PC-3 (cell line): Measurements from ENCODE around the gene CTNNA3. TPM values are rescaled to one million over a fixed set of nuclear protein-coding genes. Genes with fewer than 3 reads are reported as not detected.

Experiments used
- ATAC-seq: fragments of 200-7000 bp; cut with Tn5 transposase; 2 replicates; pipeline ENCODE4 v1.9.1; 2020; ENCODE audit warnings: mild to moderate bottlenecking, moderate library complexity
- BruUV-seq: library from RNA; stranded (reverse); fragments of 400-500 nt; replicated peaks from 2 replicates; lab custom pipeline; 2021; lab: Mats Ljungman, UMichigan
- CTCF ChIA-PET: fragments of 300-600 bp; sonication (Branson Sonifier 250); formaldehyde crosslinking; loops from one replicate; lab custom pipeline; 2022; ENCODE audit warnings: antibody characterized with exemption; lab: Charles Lee
- POLR2A ChIA-PET: fragments of 300-600 bp; sonication (Branson Sonifier 250); formaldehyde crosslinking; loops from one replicate; lab custom pipeline; 2022; ENCODE audit warnings: antibody characterized with exemption; ENCODE audit not compliant: unreplicated experiment; lab: Charles Lee
- DNase-seq: peaks from one replicate; pipeline ENCODE4 v3.0.0-alpha.2; 2015
- H2AFZ ChIP-seq: fragments of 300-600 bp; sonication (generic); 2 replicates; pipeline ENCODE4 v1.6.0; 2016; ENCODE audit warnings: antibody characterized with exemption, low read length
- H3F3A ChIP-seq: fragments of 300-600 bp; sonication (generic); one replicate; pipeline ENCODE4 v1.6.0; 2017; ENCODE audit warnings: antibody characterized with exemption, low read length, control low read depth, mild to moderate bottlenecking; ENCODE audit not compliant: unreplicated experiment
- H3K27ac ChIP-seq: fragments of 300-600 bp; sonication (generic); 2 replicates; pipeline ENCODE4 v1.5.1; 2016; ENCODE audit warnings: mild to moderate bottlenecking, low read length
- H3K27me3 ChIP-seq: fragments of 300-600 bp; sonication (generic); 2 replicates; pipeline ENCODE4 v1.6.1; 2016; ENCODE audit warnings: low read length, mixed read lengths
- H3K36me3 ChIP-seq: fragments of 300-600 bp; sonication (generic); 2 replicates; pipeline ENCODE4 v1.6.1; 2016; ENCODE audit warnings: low read depth, mixed run types, low read length, mixed read lengths
- H3K4me1 ChIP-seq: fragments of 300-600 bp; sonication (generic); 2 replicates; pipeline ENCODE4 v1.5.1; 2016; ENCODE audit warnings: low read length; ENCODE audit not compliant: insufficient read depth
- H3K4me2 ChIP-seq: fragments of 300-600 bp; sonication (generic); 2 replicates; pipeline ENCODE4 v1.6.0; 2016; ENCODE audit warnings: low read length
- H3K4me3 ChIP-seq: fragments of 300-600 bp; sonication (generic); 2 replicates; pipeline ENCODE4 v1.5.1; 2016; ENCODE audit warnings: mild to moderate bottlenecking, low read length, mixed read lengths
- H3K79me2 ChIP-seq: fragments of 300-600 bp; sonication (generic); 2 replicates; pipeline ENCODE4 v1.6.1; 2017; ENCODE audit warnings: low read length, mixed read lengths
- H3K9ac ChIP-seq: fragments of 300-600 bp; sonication (generic); 2 replicates; pipeline ENCODE4 v1.6.0; 2016; ENCODE audit warnings: mild to moderate bottlenecking, low read length
- H3K9me2 ChIP-seq: fragments of 300-600 bp; sonication (generic); replicated peaks from 2 replicates; pipeline ENCODE4 v1.6.1; 2016; ENCODE audit warnings: mixed run types, low read length, mixed read lengths
- H3K9me3 ChIP-seq: fragments of 300-600 bp; sonication (generic); 2 replicates; pipeline ENCODE4 v1.6.1; 2016; ENCODE audit warnings: low read length, mixed read lengths
- H4K20me1 ChIP-seq: fragments of 300-600 bp; sonication (generic); 2 replicates; pipeline ENCODE4 v1.6.1; 2016; ENCODE audit warnings: low read length, mixed read lengths
- EZH2 ChIP-seq: fragments of 300-600 bp; sonication (generic); IDR thresholded peaks from one replicate; pipeline ENCODE4 v1.6.1; 2017; ENCODE audit warnings: antibody characterized with exemption, mild to moderate bottlenecking, low read length; ENCODE audit not compliant: unreplicated experiment
- EZH2phosphoT487 ChIP-seq: fragments of 300-600 bp; sonication (generic); IDR thresholded peaks from 2 replicates; pipeline ENCODE4 v1.6.1; 2018; ENCODE audit warnings: mild to moderate bottlenecking, antibody characterized with exemption, low read length, borderline replicate concordance
- intact Hi-C: fragments of 100-400 bp; cut with micrococcal nuclease; formaldehyde crosslinking; loops from 2 replicates; pipeline ENCODE4 v1.9.0; 2023
- total RNA-seq: library from RNA; depleted of rRNA; stranded (reverse); fragments of >200 nt; gene quantifications from 2 replicates; pipeline ENCODE4 v1.2.3, GENCODE V29; 2014
- TF ChIP-seq, protein P1 (sequence below): fragments of 300-600 bp; sonication (generic); conservative IDR thresholded peaks from 2 replicates; pipeline ENCODE4 v1.5.1; 2017; ENCODE audit warnings: antibody characterized with exemption, low read depth, mild to moderate bottlenecking, low read length

Gene CTNNA3
- total RNA-seq, 1 experiment from 2014 or later = 1.9 TPM

DNA sequence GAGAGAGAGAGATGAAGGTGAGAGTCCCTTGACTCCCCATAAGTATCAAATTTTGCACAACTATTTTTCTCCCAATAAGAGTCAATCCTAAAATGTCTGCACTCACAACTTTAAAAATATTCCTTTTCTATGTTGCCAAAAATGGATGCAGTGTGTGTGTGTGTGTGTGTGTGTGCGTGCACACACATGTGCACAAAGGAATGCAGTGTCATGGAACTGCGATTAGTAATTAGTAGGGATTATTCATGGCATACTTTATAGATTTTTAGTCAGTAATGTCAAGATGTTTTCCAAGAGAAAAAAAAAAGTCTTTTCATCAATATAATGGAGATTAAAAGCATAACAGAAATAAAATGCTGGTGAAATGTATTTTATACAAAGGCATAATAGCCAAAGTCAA lies 949.3 kb downstream of the CTNNA3 start:
- Histone ChIP-seq H3K27me3 (no peaks in the 10 kb centered on the region), H3K9ac (peak overlapping the region; percentile 7; the same call in 1 of the 2 replicates), H3K36me3 (no peaks in the 10 kb centered on the region), H2AFZ (peak overlapping the region; percentile 17), H3F3A (peaks cover 4% of the 10 kb centered on the region), H3K79me2 (no peaks in the 10 kb centered on the region), H3K9me3 (no peaks in the 10 kb centered on the region), H3K4me2 (peak overlapping the region; percentile 47), H3K4me1 (peaks cover 26% of the 10 kb centered on the region), H3K4me3 (no peak overlapping the region), H3K9me2 (no peaks in the 10 kb centered on the region), H3K27ac (peak overlapping the region; percentile 68), H4K20me1 (no peaks in the 10 kb centered on the region)
- intact Hi-C loops = loop anchor here (1.0 to 5.0 kb wide), 5 partner anchors 80 to 469 kb away; no protein-coding TSS in a partner anchor
- peak; percentile 46 for DNase-seq
- ATAC-seq = no peak
- BruUV-seq = no TSS peak
- TF ChIP-seq EZH2 = no peak
- TF ChIP-seq, protein P1, sequence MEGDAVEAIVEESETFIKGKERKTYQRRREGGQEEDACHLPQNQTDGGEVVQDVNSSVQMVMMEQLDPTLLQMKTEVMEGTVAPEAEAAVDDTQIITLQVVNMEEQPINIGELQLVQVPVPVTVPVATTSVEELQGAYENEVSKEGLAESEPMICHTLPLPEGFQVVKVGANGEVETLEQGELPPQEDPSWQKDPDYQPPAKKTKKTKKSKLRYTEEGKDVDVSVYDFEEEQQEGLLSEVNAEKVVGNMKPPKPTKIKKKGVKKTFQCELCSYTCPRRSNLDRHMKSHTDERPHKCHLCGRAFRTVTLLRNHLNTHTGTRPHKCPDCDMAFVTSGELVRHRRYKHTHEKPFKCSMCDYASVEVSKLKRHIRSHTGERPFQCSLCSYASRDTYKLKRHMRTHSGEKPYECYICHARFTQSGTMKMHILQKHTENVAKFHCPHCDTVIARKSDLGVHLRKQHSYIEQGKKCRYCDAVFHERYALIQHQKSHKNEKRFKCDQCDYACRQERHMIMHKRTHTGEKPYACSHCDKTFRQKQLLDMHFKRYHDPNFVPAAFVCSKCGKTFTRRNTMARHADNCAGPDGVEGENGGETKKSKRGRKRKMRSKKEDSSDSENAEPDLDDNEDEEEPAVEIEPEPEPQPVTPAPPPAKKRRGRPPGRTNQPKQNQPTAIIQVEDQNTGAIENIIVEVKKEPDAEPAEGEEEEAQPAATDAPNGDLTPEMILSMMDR = no peak
- POLR2A ChIA-PET = interaction anchor here (0.6 kb wide), 1 partner anchor 49 kb away, joined by 3 read pairs; no protein-coding TSS in a partner anchor
- CTCF ChIA-PET = interaction anchor here (0.5 to 1.9 kb wide), 6 partner anchors 68 to 343 kb away, joined by 3 to 17 read pairs (median 6); partner anchors contain the start of gene LRRTM3

GRCh38 chr10:66746246-66746645 lies 949.7 kb downstream of the CTNNA3 start:
- POLR2A ChIA-PET = interaction anchor here (0.6 kb wide), 2 partner anchors 85 to 128 kb away, joined by 4 to 8 read pairs; no protein-coding TSS in a partner anchor

More at GRCh38 chr10:66746246-66746645, 949.7 kb downstream of the CTNNA3 start:
- Histone ChIP-seq H3K79me2 (no peaks in the 10 kb centered on the region), H3K4me2 (peak overlapping the region; percentile 47), H3K9ac (no peak overlapping the region; the same call in 1 of the 2 replicates), H3K36me3 (no peaks in the 10 kb centered on the region), H2AFZ (no peak overlapping the region), H3K27me3 (no peaks in the 10 kb centered on the region), H4K20me1 (no peaks in the 10 kb centered on the region), H3K9me2 (no peaks in the 10 kb centered on the region), H3K9me3 (no peaks in the 10 kb centered on the region), H3K27ac (peak overlapping the region; percentile 68), H3F3A (peaks cover 4% of the 10 kb centered on the region), H3K4me1 (peaks cover 26% of the 10 kb centered on the region), H3K4me3 (no peak overlapping the region)
- ATAC-seq (peak; percentile 42), DNase-seq (peak; percentile 76)
- intact Hi-C loops = loop anchor here (2.0 to 5.0 kb wide), 4 partner anchors 81 to 469 kb away; no protein-coding TSS in a partner anchor
- BruUV-seq = no TSS peak
- TF ChIP-seq EZH2phosphoT487 (no peak), EZH2 (no peak)
- TF ChIP-seq, protein P1 = no peak
- CTCF ChIA-PET = interaction anchor here (1.9 kb wide), 1 partner anchor 180 kb away, joined by 9 read pairs; the partner anchor contains the start of gene LRRTM3
